Measurements from ENCODE around the gene SH3PXD2B.
"Not testable (repeated sequence)": the region's sequence is repeated elsewhere in the genome, so short reads cannot be mapped to it uniquely, and the experiment has no call there.

- not testable (repeated sequence) for TF ChIP-seq POLR2AphosphoS5 (IDR thresholded peaks at IDR 0.05; ENCODE audit: low read depth, low read length); CEBPB (IDR thresholded peaks at IDR 0.05; ENCODE audit: low read depth); EGR1 (IDR thresholded peaks at IDR 0.05; ENCODE audit: low read depth); POLR2A (IDR thresholded peaks at IDR 0.05; ENCODE audit: borderline replicate concordance, extremely low read depth, insufficient read depth, insufficient read length)
Observed at GRCh38 chr5:172402031-172402430, 52.3 kb downstream of the SH3PXD2B start.

Data from HCT116 (cell line).